Smooth muscle cell (in vitro differentiated cells): ENCODE results near the gene LINC00237. TPM values are rescaled to one million over a fixed set of nuclear protein-coding genes. Genes with fewer than 3 reads are reported as not detected.

Experiments
- DNase-seq: peaks from one replicate; lab custom pipeline; 2025; ENCODE audit not compliant: unreplicated experiment; lab: John Stamatoyannopoulos, UW
- H2AFZ ChIP-seq: fragments of 200-600 bp; sonication (generic); 2 replicates; pipeline ENCODE4 v1.6.0; 2016; ENCODE audit warnings: antibody characterized with exemption, low read depth, mild to moderate bottlenecking
- H3F3A ChIP-seq: fragments of 200-600 bp; sonication (generic); 2 replicates; pipeline ENCODE4 v1.6.0; 2017; ENCODE audit warnings: antibody characterized with exemption, low read depth
- H3K27ac ChIP-seq: fragments of 200-600 bp; sonication (generic); 2 replicates; pipeline ENCODE4 v1.5.1; 2016; ENCODE audit warnings: low read depth, mild to moderate bottlenecking
- H3K27me3 ChIP-seq: fragments of 200-600 bp; sonication (generic); 2 replicates; pipeline ENCODE4 v1.6.1; 2016; ENCODE audit warnings: low read depth, mild to moderate bottlenecking
- H3K36me3 ChIP-seq: fragments of 200-600 bp; sonication (generic); 2 replicates; pipeline ENCODE4 v1.5.1; 2016; ENCODE audit warnings: low read depth
- H3K4me1 ChIP-seq: fragments of 200-600 bp; sonication (generic); 2 replicates; pipeline ENCODE4 v1.5.1; 2016; ENCODE audit warnings: low read depth
- H3K4me2 ChIP-seq: fragments of 200-600 bp; sonication (generic); 2 replicates; pipeline ENCODE4 v1.6.0; 2016; ENCODE audit warnings: mild to moderate bottlenecking
- H3K4me3 ChIP-seq: fragments of 200-600 bp; sonication (generic); 2 replicates; pipeline ENCODE4 v1.5.1; 2016; ENCODE audit warnings: mild to moderate bottlenecking
- H3K79me2 ChIP-seq: fragments of 200-600 bp; sonication (generic); 2 replicates; pipeline ENCODE4 v1.6.0; 2016; ENCODE audit warnings: low read depth, mild to moderate bottlenecking
- H3K9ac ChIP-seq: fragments of 200-600 bp; sonication (generic); 2 replicates; pipeline ENCODE4 v1.6.0; 2016; ENCODE audit warnings: low read depth
- H3K9me3 ChIP-seq: fragments of 200-600 bp; sonication (generic); replicated peaks from 2 replicates; pipeline ENCODE4 v1.5.1; 2016; ENCODE audit warnings: low read depth
- H4K20me1 ChIP-seq: fragments of 200-600 bp; sonication (generic); 2 replicates; pipeline ENCODE4 v1.6.0; 2016; ENCODE audit warnings: low read depth
- CTCF ChIP-seq: fragments of 200-600 bp; sonication (generic); IDR thresholded peaks from 2 replicates; pipeline ENCODE4 v1.5.1; 2017; ENCODE audit warnings: borderline replicate concordance, mild to moderate bottlenecking, antibody characterized with exemption; ENCODE audit not compliant: insufficient read depth, poor library complexity, severe bottlenecking
- WGBS: methylation state at CpG from one replicate; pipeline ENCODE4 v1.1.7; 2016; ENCODE audit warnings: low lambda C conversion rate; 5-methylcytosine and 5-hydroxymethylcytosine counted together
- polyA plus RNA-seq: library from polyadenylated mRNA; unstranded; fragments of >200 nt; fragmentation: Nextera tagmentation; extraction: Ambion mirVana; gene quantifications from 2 replicates; pipeline ENCODE4 v1.2.1, GENCODE V29; 2016
- total RNA-seq: library from RNA; depleted of rRNA; stranded (reverse); fragments of >200 nt; gene quantifications from 2 replicates; pipeline ENCODE4 v1.2.3, GENCODE V29; 2014

Gene LINC00237
- total and polyA plus RNA-seq, 2 experiments from 2014 or later: not detected

DNA sequence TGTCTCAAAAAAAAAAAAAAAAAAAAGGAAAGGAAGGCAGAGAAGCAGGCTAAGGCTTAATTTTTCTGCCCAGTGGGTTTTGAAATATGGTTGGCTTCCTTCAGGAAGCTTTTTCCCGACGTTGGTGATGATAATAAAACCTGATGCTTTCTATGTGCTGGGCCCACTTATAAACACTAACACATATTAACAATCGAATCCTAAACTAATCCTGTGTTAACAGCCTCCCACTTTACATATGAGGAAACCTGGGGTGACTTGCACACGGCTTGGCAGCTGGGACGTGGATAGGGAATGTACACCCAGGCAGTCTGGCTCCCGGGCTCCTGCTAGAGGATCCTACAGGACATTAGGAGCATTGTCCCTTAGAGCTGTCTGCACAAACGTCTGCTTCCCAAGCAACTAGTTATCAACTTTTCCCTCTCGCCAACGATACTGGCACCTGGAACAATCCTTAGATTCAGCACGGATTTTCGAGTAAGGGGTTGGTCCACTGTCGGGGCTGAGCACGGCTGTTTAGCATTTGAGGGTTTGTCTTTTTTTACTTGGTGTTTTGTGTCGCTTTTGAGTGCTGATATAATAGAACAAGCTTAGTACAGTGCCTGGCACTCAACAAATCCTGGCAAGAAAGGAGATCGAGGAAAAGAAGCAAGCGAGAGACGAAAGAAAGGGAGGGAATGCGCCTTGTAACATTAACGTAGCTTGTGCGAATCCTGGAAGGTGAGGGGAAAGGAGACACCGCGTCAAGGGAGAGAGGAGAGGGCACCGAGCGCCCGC lies 19.1 kb upstream of the LINC00237 start:
- 10% methylated on average over 23 of the region's 25 CpGs for WGBS
- no peaks in the 10 kb centered on the region for H3F3A ChIP-seq
- peak; percentile 5 for TF ChIP-seq CTCF
- H3K9ac ChIP-seq: peak overlapping the region; percentile 64
- H3K4me2 ChIP-seq: peak overlapping the region; percentile 92
- no peaks in the 10 kb centered on the region for H4K20me1 ChIP-seq
- no peaks in the 10 kb centered on the region for H3K27me3 ChIP-seq
- peaks cover 8% of the 10 kb centered on the region for H3K4me1 ChIP-seq
- H3K36me3 ChIP-seq: no peaks in the 10 kb centered on the region
- DNase-seq: no peak
- peak overlapping the region; percentile 54 for H3K27ac ChIP-seq
- H3K4me3 ChIP-seq: peak overlapping the region; percentile 93
- no peaks in the 10 kb centered on the region for H3K79me2 ChIP-seq
- H2AFZ ChIP-seq: peak overlapping the region; percentile 100
- no peaks in the 10 kb centered on the region for H3K9me3 ChIP-seq

DNA sequence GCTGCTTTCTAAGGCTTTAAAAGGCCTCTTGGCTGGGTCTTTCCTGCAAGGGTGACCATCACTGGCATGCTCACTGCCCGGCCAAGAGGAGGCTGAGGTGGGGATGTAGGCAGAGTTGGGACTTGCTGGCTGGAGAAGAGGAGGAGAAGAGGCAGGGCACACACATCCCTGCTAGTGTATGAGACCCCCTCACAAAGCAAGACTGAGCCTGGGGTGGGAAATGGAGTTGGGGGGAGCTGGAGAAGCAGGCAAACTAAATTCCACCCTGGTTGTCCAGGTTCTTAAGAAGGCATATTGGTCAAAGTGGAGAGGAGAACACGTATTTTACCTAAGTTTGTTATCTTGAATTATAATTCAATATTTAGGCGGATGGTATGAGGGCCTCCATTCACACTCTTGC lies 18.0 kb upstream of the LINC00237 start:
- Histone ChIP-seq H3K79me2 (no peaks in the 10 kb centered on the region), H3K9ac (no peak overlapping the region), H3K4me2 (no peak overlapping the region), H3K27me3 (peaks cover under 1% of the 10 kb centered on the region), H4K20me1 (no peaks in the 10 kb centered on the region), H3K4me3 (no peak overlapping the region), H3K27ac (no peak overlapping the region), H3F3A (no peaks in the 10 kb centered on the region), H3K4me1 (peaks cover 8% of the 10 kb centered on the region), H3K36me3 (no peaks in the 10 kb centered on the region), H2AFZ (no peak overlapping the region), H3K9me3 (no peaks in the 10 kb centered on the region)
- WGBS: 94% methylated on average over 3 of the region's 3 CpGs
- TF ChIP-seq CTCF: no peak
- no peak for DNase-seq

DNA sequence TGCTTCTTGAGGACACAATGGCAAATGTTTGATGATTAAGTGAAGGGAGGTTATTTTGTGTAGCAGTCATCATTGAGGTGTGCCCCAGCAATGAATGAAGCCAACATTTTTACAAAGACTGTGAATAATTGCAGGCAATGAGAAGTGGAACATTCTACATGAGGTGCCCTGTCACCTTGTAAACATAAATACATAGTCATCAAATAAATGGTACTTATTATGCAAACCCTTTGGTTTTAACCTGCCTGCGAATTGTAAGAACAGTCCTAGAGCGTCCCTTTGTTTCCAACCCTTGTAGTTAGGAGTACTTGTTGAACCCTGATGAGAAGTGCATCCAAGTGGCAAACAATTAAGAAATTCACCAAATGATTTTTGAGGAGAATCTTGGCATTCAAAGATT lies 12.6 kb upstream of the LINC00237 start:
- no peaks in the 10 kb centered on the region for H3K9me3 ChIP-seq

More for the DNA sequence above, 12.6 kb upstream of the LINC00237 start:
- no peak for TF ChIP-seq CTCF
- H3F3A ChIP-seq: no peaks in the 10 kb centered on the region
- H3K4me1 ChIP-seq: no peaks in the 10 kb centered on the region
- H3K36me3 ChIP-seq: no peaks in the 10 kb centered on the region
- no peak overlapping the region for H3K4me3 ChIP-seq
- H3K79me2 ChIP-seq: no peaks in the 10 kb centered on the region
- no peak overlapping the region for H3K27ac ChIP-seq
- no peak overlapping the region for H3K4me2 ChIP-seq
- no peak overlapping the region for H2AFZ ChIP-seq
- no peak for DNase-seq
- H4K20me1 ChIP-seq: no peaks in the 10 kb centered on the region
- no peak overlapping the region for H3K9ac ChIP-seq
- peaks cover 14% of the 10 kb centered on the region for H3K27me3 ChIP-seq
- WGBS: 96% methylated on average over 2 of the region's 2 CpGs
